EL (cell line): ENCODE results near the gene VRK2.
"Not testable (repeated sequence)": the region's sequence is repeated elsewhere in the genome, so short reads cannot be mapped to it uniquely, and the experiment has no call there.

Source experiments
- DNase-seq: peaks from one replicate; pipeline ENCODE4 v3.0.0-alpha.2; 2016

The VRK2 gene

DNA sequence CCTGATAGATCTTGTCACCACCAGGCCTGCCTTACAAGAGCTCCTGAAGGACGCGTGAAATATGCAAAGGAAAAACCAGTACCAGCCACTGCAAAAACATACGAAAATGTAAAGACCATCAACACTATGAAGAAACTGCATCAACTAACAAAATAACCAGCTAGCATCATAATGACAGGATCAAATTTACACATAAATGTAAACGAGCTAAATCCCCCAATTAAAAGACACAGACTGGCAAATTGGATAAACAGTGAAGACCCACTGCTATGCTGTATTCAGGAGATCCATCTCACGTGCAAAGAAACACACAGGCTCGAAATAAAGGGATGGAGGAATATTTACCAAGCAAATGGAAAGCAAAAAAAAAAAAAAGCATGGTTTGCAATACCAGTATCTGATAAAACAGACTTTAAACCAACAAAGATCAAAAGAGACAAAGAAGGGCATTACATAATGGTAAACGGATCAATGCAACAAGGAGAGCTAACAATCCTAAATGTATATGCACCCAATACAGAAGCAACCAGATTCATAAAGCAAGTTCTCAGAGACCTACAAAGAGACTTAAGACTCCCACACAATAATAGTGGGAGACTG is 123.8 kb downstream of the VRK2 start:
- not testable (repeated sequence) for DNase-seq

DNA sequence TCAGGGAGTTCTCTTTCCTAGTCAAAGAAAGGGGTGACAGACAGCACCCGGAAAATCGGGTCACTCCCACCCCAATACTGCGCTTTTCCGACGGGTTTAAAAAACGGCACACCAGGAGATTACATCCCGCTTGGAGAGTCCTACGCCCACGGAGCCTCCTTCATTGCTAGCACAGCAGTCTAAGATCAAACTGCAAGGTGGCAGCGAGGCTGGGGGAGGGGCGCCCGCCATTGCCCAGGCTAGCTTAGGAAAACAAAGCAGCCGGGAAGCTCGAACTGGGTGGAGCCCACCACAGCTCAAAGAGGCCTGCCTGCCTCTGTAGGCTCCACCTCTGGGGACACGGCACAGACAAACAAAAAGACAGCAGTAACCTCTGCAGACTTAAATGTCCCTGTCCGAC is 125.2 kb downstream of the VRK2 start:
- DNase-seq: not testable (repeated sequence)

DNA sequence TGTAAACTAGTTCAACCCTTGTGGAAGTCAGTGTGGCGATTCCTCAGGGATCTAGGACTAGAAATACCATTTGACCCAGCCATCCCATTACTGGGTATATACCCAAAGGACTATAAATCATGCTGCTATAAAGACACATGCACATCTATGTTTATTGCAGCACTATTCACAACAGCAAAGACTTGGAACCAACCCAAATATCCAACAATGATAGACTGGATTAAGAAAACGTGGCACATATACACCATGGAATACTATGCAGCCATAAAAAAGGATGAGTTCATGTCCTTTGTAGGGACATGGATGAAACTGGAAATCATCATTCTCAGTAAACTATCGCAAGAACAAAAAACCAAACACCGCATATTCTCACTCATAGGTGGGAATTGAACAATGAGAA is 130.6 kb downstream of the VRK2 start:
- DNase-seq: not testable (repeated sequence)

DNA sequence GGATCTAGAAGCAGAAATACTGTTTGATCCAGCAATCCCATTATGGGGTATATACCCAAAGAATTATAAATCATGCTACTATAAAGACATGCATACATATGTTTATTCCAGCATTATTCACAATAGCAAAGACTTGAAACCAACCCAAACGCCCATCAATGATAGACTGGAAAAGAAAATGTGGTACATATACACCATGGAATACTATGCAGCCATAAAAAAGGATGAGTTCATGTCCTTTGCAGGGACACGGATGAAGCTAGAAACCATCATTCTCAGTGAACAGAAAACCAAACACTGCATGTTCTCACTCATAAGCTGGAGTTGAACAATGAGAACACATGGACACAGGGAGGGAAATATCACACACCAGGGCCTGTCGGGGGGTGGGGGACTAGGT is 133.6 kb downstream of the VRK2 start:
- not testable (repeated sequence) for DNase-seq

DNA sequence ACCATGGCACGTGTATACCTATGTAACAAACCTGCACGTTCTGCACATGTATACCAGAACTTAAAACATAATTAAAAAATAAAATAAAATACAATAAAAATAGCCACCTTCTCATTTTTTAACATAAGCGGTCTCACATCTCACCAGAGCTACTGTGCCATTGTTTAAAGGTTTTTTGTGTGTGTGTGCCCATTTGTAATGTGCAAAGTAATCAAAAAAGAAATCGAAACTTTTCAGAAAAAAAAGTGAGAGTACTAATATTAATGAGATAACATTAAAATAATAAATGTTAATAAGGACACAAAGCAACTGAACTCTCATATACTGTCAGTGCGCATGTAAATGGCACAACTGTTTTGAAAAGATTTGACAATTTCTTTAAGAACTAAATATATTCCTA is 134.0 kb downstream of the VRK2 start:
- no peak for DNase-seq

DNA sequence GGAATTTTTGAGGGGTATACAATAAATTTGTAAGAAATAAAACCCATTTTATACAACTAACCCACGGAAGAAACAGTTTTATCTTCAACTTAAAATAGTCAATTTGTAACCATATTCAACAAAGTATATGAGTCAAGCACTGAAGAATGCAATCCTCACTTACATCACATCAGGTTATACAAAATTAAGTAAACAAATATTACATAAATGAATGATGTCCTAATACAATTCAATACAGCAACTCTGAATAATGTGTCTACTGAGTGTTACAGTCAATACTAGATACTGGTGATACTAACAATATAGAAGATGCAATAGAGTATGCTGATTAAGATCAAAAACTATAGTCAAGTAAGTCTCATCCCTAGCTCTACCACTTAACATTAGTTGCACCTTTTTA is 135.9 kb downstream of the VRK2 start:
- DNase-seq: peak; percentile 6

DNA sequence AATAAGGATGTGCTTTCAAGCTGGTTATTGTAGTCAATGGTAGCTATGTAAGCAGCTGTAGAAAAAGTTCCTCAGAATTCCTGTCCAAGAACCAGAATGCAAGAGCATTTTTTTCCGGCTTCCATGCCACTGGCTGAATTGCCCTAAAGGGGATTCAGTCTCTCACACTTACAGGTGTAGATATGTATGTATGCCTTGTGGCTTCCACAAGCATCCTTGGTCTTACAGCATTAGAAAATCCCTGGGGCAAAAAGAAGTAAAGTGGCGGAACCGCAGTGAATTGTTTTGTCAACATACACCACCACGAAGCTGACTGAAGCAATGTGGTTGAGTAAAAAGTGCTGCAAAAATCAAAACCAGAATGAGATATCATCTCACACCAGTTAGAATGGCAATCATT is 139.9 kb downstream of the VRK2 start:
- no peak for DNase-seq

DNA sequence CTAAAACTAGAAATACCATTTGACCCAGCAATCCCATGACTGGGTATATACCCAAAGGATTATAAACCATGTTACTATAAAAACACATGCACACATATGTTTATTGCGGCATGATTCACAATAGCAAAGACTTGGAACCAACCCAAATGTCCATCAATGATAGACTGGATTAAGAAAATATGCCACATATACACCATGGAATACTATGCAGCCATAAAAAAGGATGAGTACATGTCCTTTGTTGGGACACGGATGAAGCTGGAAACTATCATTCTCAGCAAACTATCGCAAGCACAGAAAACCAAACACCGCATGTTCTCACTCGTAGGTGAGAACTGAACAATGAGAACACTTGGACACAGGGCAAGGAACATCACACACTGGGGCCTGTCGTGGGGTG is 140.4 kb downstream of the VRK2 start:
- not testable (repeated sequence) for DNase-seq

DNA sequence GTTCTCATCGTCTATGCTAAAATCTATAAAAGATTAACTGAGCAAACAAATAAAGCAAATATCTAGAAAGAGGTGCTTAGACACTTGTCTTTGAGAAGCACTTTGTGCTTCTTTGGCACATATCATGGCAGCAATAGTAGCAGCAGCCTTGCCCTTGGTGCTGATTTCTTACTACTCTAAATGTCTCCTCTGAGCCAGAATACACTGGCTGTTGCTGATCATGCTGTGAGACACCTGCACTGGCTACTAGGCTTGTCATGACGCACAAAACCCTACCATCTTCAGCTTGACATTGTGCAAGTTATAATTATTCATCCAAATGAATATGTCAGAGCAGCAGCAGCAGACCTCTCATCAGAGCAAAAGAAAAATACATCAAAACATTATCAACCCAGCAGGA is 147.9 kb downstream of the VRK2 start:
- DNase-seq: no peak

DNA sequence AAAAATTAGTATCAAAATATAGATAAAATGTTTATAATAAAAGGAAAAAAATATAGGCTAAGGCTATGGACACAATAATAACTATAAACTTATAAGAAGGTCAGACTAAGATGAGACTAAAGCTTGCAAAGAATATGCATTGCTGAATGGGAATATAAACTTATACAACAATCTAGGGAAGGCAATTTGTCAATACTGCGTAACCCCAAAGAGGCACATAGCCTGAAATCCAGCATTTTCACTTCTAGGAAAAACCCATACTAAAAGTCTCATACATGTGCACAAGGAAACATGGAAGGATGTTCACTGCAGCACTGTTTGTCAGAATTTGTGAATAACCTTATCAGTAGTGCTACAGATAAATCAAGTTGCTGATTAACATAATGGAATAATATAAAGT is 149.1 kb downstream of the VRK2 start:
- no peak for DNase-seq

DNA sequence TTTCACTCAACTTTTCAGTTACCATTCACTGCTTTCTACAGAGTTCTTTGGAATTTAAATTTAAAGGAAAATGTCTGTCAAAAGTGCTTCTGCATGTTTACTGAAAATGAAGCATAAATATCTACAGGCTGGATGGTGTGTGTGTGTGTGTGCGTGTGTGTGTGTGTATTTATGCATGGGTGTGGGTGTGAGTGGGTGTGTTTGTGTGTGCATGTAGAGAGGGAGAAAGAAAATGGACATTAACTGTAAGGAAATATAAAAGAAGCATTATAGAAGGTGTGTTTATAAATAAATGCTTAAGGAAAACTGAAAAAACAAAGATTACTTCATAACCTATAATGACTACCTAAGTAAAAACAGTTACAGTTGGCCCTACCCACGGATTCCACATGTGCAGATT is 151.3 kb downstream of the VRK2 start:
- DNase-seq: no peak

DNA sequence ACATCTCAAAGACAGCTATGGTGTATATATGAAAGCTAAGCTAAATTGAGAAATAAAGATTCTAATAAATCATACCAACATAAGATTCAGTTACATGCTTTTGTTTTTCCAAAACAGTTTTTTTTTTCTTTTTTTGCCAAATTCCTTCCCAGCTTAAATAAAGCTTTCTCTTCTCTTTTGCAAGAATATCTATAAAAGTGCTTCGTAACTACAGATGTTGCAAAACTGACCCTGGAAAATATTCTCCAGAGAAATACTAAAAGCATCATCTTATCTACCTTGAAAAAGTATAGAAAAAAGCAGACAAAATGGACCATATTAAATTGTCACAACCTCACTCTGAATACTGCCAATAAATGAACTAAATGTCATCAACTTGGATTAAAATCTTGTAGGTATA is 155.8 kb downstream of the VRK2 start:
- no peak for DNase-seq

DNA sequence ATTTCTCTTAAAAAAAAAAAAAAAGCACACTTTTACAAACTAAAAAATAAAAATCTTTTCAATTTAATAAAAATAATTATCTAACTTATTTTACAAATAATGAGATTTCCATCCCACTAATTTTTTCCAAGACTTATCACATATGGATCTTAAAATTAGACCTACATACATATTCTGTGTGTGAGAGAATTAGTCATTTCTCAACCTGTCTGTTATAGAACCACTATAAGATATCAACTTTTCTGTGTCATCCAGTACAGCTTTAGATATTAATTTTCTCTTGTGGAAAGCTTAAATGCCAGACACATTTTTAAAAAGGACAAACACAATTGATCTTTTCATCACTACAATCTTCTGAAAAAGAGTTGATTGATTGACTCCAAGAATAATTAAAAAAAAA is 156.4 kb downstream of the VRK2 start:
- no peak for DNase-seq

DNA sequence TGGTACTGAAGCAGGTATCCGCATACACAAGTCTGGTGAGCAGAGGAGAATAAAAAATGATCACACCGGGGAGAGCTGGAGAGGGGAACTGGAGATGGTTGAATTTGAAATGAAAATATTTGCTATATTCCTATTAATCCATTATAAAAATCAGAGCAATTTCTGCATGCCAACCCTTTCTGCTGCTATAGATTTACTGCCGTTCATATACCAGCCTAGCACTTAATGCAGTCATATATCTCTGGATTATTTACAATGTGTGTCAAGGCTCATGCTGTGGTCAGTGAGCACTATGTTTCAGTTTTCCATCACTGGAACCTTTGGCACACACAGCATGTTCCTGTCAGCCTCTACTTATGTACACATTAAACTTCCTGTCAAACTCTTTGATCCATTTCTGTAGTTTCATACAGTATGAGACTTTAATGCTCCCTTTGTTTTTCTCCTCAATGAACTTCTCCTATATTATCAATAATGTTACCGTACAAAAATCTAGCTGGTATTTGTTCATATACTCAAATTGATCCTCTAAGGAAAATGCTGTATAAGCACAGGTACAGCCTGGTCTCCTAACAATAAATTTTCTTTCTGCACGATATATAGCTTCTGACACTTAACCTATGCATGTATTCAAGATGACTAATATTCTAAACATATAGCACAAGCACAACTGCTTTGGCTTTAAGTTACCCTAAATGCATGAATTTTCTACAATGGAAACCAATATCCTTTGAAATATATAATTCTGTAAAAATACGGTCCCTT is 157.8 kb downstream of the VRK2 start:
- DNase-seq: no peak

DNA sequence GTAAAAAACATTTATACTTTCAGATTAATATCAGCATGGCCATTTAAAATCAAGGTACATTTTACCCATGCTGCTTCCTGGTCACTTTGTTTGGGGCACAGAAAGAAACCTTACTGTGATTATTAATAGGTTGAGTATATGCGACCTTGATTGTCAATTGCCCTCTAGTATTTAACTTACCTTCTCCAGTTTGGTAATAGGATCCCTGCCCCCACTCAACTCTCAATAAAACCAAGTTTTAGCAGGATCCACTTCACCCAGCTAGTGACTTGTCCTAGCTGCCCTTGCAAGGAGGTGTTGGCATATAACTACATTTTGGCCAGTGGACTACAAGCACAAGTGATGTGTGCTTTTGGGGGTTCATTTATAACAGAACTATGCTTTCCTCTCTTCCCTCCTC is 160.2 kb downstream of the VRK2 start:
- no peak for DNase-seq

DNA sequence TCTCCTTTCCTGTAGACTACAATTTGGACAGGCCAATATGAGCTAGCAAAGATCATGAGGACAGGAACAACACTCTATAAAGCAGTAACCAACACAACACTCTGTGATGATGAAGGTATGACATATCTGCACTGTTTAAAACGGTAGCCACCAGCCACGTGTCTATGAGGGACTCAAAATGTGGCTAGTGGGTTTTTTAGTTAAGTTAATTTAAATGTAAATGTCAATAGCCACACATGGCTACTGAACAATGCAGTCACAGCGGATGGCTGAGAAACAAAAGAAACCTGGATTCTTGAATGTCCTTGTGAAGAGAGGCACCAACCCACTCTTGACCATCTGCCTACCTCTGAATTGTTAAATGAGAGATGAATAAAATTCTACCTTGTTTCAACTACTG is 160.6 kb downstream of the VRK2 start:
- DNase-seq: no peak
